H9 (cell line): ENCODE results near the gene UST. TPM values are rescaled to one million over a fixed set of nuclear protein-coding genes. Genes with fewer than 3 reads are reported as not detected.

Experiments
- DNase-seq: peaks from one replicate; pipeline ENCODE4 v3.0.0-alpha.2; 2017
- H2AFZ ChIP-seq: one replicate; pipeline ENCODE4 v1.6.1; 2013; ENCODE audit warnings: mild to moderate bottlenecking, low read length, control low read depth, moderate library complexity
- H2AK5ac ChIP-seq: 2 replicates; pipeline ENCODE4 v1.6.1; 2013; ENCODE audit warnings: low read length, control low read depth, mixed read lengths; ENCODE audit not compliant: insufficient read length
- H2BK120ac ChIP-seq: one replicate; pipeline ENCODE4 v1.6.1; 2013; ENCODE audit warnings: low read depth, mild to moderate bottlenecking, low read length, control low read depth, inconsistent platforms; ENCODE audit not compliant: poor library complexity, severe bottlenecking
- H2BK12ac ChIP-seq: 2 replicates; pipeline ENCODE4 v1.6.1; 2013; ENCODE audit warnings: low read length, control low read depth, mixed read lengths, low read depth; ENCODE audit not compliant: insufficient read length
- H2BK15ac ChIP-seq: 2 replicates; pipeline ENCODE4 v1.6.1; 2013; ENCODE audit warnings: low read depth, low read length, control low read depth
- H2BK20ac ChIP-seq: one replicate; pipeline ENCODE4 v1.6.1; 2013; ENCODE audit warnings: low read depth, mild to moderate bottlenecking, low read length, control low read depth, inconsistent platforms; ENCODE audit not compliant: poor library complexity, severe bottlenecking
- H2BK5ac ChIP-seq: 2 replicates; pipeline ENCODE4 v1.6.1; 2013; ENCODE audit warnings: low read length, control low read depth, mixed read lengths; ENCODE audit not compliant: insufficient read length
- H3K14ac ChIP-seq: 2 replicates; pipeline ENCODE4 v1.6.1; 2013; ENCODE audit warnings: low read length, control low read depth; ENCODE audit not compliant: insufficient read depth
- H3K18ac ChIP-seq: 2 replicates; pipeline ENCODE4 v1.6.1; 2013; ENCODE audit warnings: low read depth, mild to moderate bottlenecking, mixed read lengths, low read length, control low read depth; ENCODE audit not compliant: insufficient read length
- H3K23ac ChIP-seq: 2 replicates; pipeline ENCODE4 v1.6.1; 2013; ENCODE audit warnings: low read length, control low read depth, mixed read lengths, low read depth; ENCODE audit not compliant: insufficient read length
- H3K23me2 ChIP-seq: 2 replicates; pipeline ENCODE4 v1.6.1; 2013; ENCODE audit warnings: low read depth, mild to moderate bottlenecking, mixed read lengths, low read length, control low read depth; ENCODE audit not compliant: insufficient read length, poor library complexity, severe bottlenecking
- H3K27ac ChIP-seq: 2 replicates; pipeline ENCODE4 v1.5.1; 2013; ENCODE audit warnings: low read length, control low read depth, mixed read lengths, low read depth; ENCODE audit not compliant: insufficient read length
- H3K27me3 ChIP-seq: 2 replicates; pipeline ENCODE4 v1.6.1; 2013; ENCODE audit warnings: low read length, control low read depth, inconsistent platforms; ENCODE audit not compliant: insufficient read depth
- H3K4ac ChIP-seq: 2 replicates; pipeline ENCODE4 v1.6.1; 2013; ENCODE audit warnings: low read depth, mild to moderate bottlenecking, control low read depth, inconsistent platforms, low read length, moderate library complexity
- H3K4me1 ChIP-seq: 2 replicates; pipeline ENCODE4 v1.6.1; 2013; ENCODE audit warnings: low read length, control low read depth, inconsistent platforms; ENCODE audit not compliant: insufficient read depth
- H3K4me2 ChIP-seq: 2 replicates; pipeline ENCODE4 v1.6.1; 2013; ENCODE audit warnings: low read length, control low read depth, mixed read lengths; ENCODE audit not compliant: insufficient read length, insufficient read depth
- H3K56ac ChIP-seq: 2 replicates; pipeline ENCODE4 v1.6.1; 2013; ENCODE audit warnings: low read depth, mild to moderate bottlenecking, mixed read lengths, low read length, control low read depth; ENCODE audit not compliant: insufficient read length
- H3K79me1 ChIP-seq: 2 replicates; pipeline ENCODE4 v1.6.1; 2013; ENCODE audit warnings: low read depth, mild to moderate bottlenecking, moderate library complexity, low read length, control low read depth, inconsistent platforms; ENCODE audit not compliant: insufficient read depth, poor library complexity, severe bottlenecking
- H3K79me2 ChIP-seq: 2 replicates; pipeline ENCODE4 v1.6.1; 2013; ENCODE audit warnings: low read length, control low read depth, inconsistent platforms; ENCODE audit not compliant: insufficient read depth
- H3K9ac ChIP-seq: 2 replicates; pipeline ENCODE4 v1.6.1; 2013; ENCODE audit warnings: low read length, control low read depth, mixed read lengths; ENCODE audit not compliant: insufficient read length; ENCODE audit errors: extremely low read depth
- H3K9me3 ChIP-seq: one replicate; pipeline ENCODE4 v1.6.1; 2013; ENCODE audit warnings: low read depth, low read length, inconsistent platforms; ENCODE audit not compliant: control insufficient read depth
- H3T11ph ChIP-seq: one replicate; pipeline ENCODE4 v1.6.1; 2013; ENCODE audit warnings: mild to moderate bottlenecking, low read length, control low read depth, inconsistent platforms
- H4K20me1 ChIP-seq: one replicate; pipeline ENCODE4 v1.6.1; 2013; ENCODE audit not compliant: control insufficient read depth, insufficient read length, insufficient read depth
- H4K5ac ChIP-seq: 2 replicates; pipeline ENCODE4 v1.6.1; 2013; ENCODE audit warnings: low read depth, mild to moderate bottlenecking, mixed read lengths, low read length, control low read depth; ENCODE audit not compliant: insufficient read length
- H4K8ac ChIP-seq: replicated peaks from 2 replicates; pipeline ENCODE4 v1.6.1; 2013; ENCODE audit warnings: low read length, control low read depth, mixed read lengths, low read depth; ENCODE audit not compliant: insufficient read length
- H4K91ac ChIP-seq: 2 replicates; pipeline ENCODE4 v1.6.1; 2013; ENCODE audit warnings: low read depth, mild to moderate bottlenecking, moderate library complexity, mixed read lengths, low read length, control low read depth; ENCODE audit not compliant: insufficient read length
- H3K27ac Mint-ChIP-seq, 3 experiments: 2 replicates in 2 of 3; 3 replicates in 1 of 3; pipeline ENCODE4 v1.8.0; 2020 to 2021; ENCODE audit warnings: mixed read lengths in 3 of 3, mild to moderate bottlenecking in 1 of 3, moderate library complexity in 1 of 3
- H3K27me3 Mint-ChIP-seq: 2 replicates; pipeline ENCODE4 v1.8.0; 2021; ENCODE audit warnings: low read depth, mild to moderate bottlenecking, moderate library complexity, mixed read lengths
- H3K36me3 Mint-ChIP-seq, 3 experiments: 2 replicates in 2 of 3; 3 replicates in 1 of 3; pipeline ENCODE4 v1.8.0; 2020 to 2021; ENCODE audit warnings: low read depth in 3 of 3, mixed read lengths in 3 of 3; ENCODE audit not compliant: insufficient read depth in 1 of 3
- H3K4me1 Mint-ChIP-seq, 2 experiments: 2 replicates each; pipeline ENCODE4 v1.8.0; 2020; ENCODE audit warnings: mixed read lengths in 2 of 2
- H3K4me3 Mint-ChIP-seq, 2 experiments: 2 replicates in 1 of 2; 3 replicates in 1 of 2; pipeline ENCODE4 v1.8.0; 2020 to 2021; ENCODE audit warnings: mild to moderate bottlenecking in 2 of 2, mixed read lengths in 2 of 2, moderate library complexity in 1 of 2
- H3K9me3 Mint-ChIP-seq, 2 experiments: 2 replicates in 1 of 2; 3 replicates in 1 of 2; pipeline ENCODE4 v1.8.0; 2020; ENCODE audit warnings: mild to moderate bottlenecking in 2 of 2, mixed read lengths in 2 of 2, moderate library complexity in 1 of 2
- WGBS: extraction: QIAGEN DNeasy Blood & Tissue Kit; methylation state at CpG from one replicate; pipeline ENCODE4 v1.1.7; 2013; ENCODE audit warnings: missing lambda C conversion rate, low lambda C conversion rate, mixed read lengths; ENCODE audit not compliant: insufficient read length; ENCODE audit errors: extremely low coverage; 5-methylcytosine and 5-hydroxymethylcytosine counted together
- total RNA-seq: library from RNA; stranded (reverse); gene quantifications from 2 replicates; pipeline ENCODE4 v1.2.1, GENCODE V29; 2021
- TF ChIP-seq, protein P1 (sequence below): fragments of 200-600 bp; sonication (generic); conservative IDR thresholded peaks from 3 replicates; pipeline ENCODE4 v1.8.0; 2021; ENCODE audit warnings: antibody characterized with exemption, mild to moderate bottlenecking

Gene UST
- total RNA-seq, 1 experiment from 2014 or later = 14.4 TPM

DNA sequence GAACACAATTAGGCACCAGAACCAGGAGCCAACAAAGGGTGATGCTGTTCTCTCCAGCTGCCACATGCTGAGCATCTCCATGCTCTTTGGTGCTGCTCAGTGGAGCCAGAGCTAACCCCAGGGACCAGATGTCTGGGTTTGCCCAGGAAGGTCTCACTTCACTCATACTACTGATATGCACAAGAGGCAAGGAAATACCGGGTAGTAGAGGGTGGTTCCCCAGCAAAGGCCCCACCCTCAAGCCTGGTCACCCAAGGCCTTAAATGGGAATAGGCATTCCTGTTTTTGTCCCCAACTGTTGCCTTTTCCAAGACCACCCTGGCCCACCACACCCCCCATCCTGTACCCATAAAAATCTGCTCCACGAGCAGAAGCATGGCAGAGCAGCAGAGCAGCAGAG lies 366.1 kb downstream of the UST start:
- Histone ChIP-seq H3T11ph (no peak overlapping the region), H2BK12ac (no peak overlapping the region), H4K8ac (no peak overlapping the region), H3K27me3 (no peaks in the 10 kb centered on the region), H3K4me2 (no peak overlapping the region), H3K79me2 (no peaks in the 10 kb centered on the region), H3K14ac (no peak overlapping the region), H4K5ac (no peak overlapping the region), H2BK20ac (no peak overlapping the region), H3K23ac (no peak overlapping the region), H3K23me2 (no peaks in the 10 kb centered on the region), H2AK5ac (no peak overlapping the region), H3K9me3 (no peaks in the 10 kb centered on the region), H3K9ac (no peak overlapping the region), H2BK15ac (no peak overlapping the region), H3K18ac (no peak overlapping the region), H4K91ac (no peak overlapping the region), H3K79me1 (no peaks in the 10 kb centered on the region), H3K4me1 (no peaks in the 10 kb centered on the region), H2AFZ (no peak overlapping the region), H3K27ac (no peak overlapping the region), H3K56ac (no peak overlapping the region), H2BK120ac (no peak overlapping the region), H2BK5ac (no peak overlapping the region), H4K20me1 (no peaks in the 10 kb centered on the region), H3K4ac (no peak overlapping the region)
- Mint-ChIP-seq H3K27me3 (peaks cover 5% of the 10 kb centered on the region), H3K4me3 (no peak overlapping the region), H3K9me3 (peaks cover 8 to 11% of the 10 kb centered on the region in 2 experiments), H3K36me3 (peaks cover 0 to 10% (median 5%) of the 10 kb centered on the region in 3 experiments; a peak in 4 of 7 replicates), H3K4me1 (no peaks in the 10 kb centered on the region), H3K27ac (no peak overlapping the region)
- no CpG with 5 or more reads among the region's 2 CpGs for WGBS
- TF ChIP-seq, protein P1, sequence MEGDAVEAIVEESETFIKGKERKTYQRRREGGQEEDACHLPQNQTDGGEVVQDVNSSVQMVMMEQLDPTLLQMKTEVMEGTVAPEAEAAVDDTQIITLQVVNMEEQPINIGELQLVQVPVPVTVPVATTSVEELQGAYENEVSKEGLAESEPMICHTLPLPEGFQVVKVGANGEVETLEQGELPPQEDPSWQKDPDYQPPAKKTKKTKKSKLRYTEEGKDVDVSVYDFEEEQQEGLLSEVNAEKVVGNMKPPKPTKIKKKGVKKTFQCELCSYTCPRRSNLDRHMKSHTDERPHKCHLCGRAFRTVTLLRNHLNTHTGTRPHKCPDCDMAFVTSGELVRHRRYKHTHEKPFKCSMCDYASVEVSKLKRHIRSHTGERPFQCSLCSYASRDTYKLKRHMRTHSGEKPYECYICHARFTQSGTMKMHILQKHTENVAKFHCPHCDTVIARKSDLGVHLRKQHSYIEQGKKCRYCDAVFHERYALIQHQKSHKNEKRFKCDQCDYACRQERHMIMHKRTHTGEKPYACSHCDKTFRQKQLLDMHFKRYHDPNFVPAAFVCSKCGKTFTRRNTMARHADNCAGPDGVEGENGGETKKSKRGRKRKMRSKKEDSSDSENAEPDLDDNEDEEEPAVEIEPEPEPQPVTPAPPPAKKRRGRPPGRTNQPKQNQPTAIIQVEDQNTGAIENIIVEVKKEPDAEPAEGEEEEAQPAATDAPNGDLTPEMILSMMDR = no peak
- DNase-seq = no peak
